ENCODE measurements around the gene SLC22A7. TPM values are rescaled to one million over a fixed set of nuclear protein-coding genes. Genes with fewer than 3 reads are reported as not detected.

Gene SLC22A7
- total and polyA plus RNA-seq, 2 experiments from 2014 or later, result 0.31 TPM; not detected in 1

DNA sequence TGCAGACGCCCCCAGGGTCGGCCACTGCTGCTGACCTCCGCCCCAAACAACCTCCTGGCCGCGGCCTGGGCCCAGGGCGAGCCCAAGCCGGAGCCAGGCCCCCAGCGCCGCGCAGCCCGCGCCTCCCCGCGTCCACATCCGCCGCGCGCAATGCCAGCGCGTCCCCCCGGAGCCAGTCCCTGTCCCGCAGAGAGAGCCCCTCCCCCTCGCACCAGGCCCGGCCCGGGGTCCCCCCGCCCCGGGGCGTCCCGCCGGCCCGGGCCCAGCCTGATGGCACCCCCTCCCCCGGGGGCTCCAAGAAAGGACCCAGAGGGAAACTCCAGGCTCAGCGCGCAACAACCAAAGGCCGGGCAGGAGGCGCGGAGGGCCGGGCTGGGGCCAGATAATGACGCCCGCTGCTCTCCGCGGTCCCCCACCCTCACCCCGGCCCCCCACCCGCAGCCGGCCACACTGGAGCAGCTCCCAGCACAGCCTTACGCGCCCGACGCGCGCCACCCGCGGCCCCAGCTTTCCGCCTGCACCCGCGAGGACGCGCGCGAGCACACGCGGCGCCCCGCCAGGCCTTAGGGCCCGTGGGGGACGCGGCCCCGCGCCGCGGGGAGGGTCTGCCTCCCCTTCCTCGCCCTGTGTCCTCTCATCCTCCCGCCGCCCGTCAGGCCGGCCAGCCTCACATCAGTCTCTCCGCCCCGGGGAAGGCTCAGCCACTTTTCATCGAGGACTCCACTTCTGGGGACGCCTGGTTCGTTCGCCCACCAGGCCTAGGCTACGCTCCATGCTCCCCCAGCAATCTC lies 12.9 kb upstream of the SLC22A7 start:
- H3K27me3 ChIP-seq (ENCODE audit: insufficient read depth), result peaks cover 24% of the 10 kb centered on the region
- Mint-ChIP-seq H3K4me1 (peaks cover 12% of the 10 kb centered on the region), H3K27ac (no peak overlapping the region), H3K27me3 (ENCODE audit: insufficient read depth, low read depth, poor library complexity) (peaks cover 24% of the 10 kb centered on the region), H3K4me3 (peak overlapping the region; percentile 65), H3K36me3 (ENCODE audit: low read depth) (no peaks in the 10 kb centered on the region), H3K9me3 (no peaks in the 10 kb centered on the region)
- H3F3A ChIP-seq (replicated peaks; ENCODE audit: low read depth), result 0 out of 2 replicates have a peak, but pooled peaks cover 2% of the 10 kb centered on the region
- no peaks in the 10 kb centered on the region for H3K36me3 ChIP-seq (ENCODE audit: insufficient read depth)
- H4K20me1 ChIP-seq (replicated peaks; ENCODE audit: insufficient read depth), result no peaks in the 10 kb centered on the region
- DNase-seq (ENCODE audit: low spot score) (peak; percentile 59), ATAC-seq (peak; percentile 69)
- H3K4me1 ChIP-seq (ENCODE audit: insufficient read depth), result peaks cover 4% of the 10 kb centered on the region; the same call in 1 of the 2 replicates
- peak; percentile 38 for TF ChIP-seq EZH2 (IDR thresholded peaks at IDR 0.05; ENCODE audit: low read depth, unreplicated experiment)
- TF ChIP-seq NANOG (IDR thresholded peaks at IDR 0.05; ENCODE audit: borderline replicate concordance), result no peak
- H3K9me2 ChIP-seq (ENCODE audit: insufficient read depth), result no peaks in the 10 kb centered on the region
- H3K4me2 ChIP-seq, result peak overlapping the region; percentile 83
- peak overlapping the region; percentile 87 for H2AFZ ChIP-seq
- H3K27ac ChIP-seq (ENCODE audit: low read depth), result no peak overlapping the region
- H3K79me2 ChIP-seq (replicated peaks; ENCODE audit: insufficient read depth), result no peaks in the 10 kb centered on the region
- peak overlapping the region; percentile 67 for H3K4me3 ChIP-seq

DNA sequence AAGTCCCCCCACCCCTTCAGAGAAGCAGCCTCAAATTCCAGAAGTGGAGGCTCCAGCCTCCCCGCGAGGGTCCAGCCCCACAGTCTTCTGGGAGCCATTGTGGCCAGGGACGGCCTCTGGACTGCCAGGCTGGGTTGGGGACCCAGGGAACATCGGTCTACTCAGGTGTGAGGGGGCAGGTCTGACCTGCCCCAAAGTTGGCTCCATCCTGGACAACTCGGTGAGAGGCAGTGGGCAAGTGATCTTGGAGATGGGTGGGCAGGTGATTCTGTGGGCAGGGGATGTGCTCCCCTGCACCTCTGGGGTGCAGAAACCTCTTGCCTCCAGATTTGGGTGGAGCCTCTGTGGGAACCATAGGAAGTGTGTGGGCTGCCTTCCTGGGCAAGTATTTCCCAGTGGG lies 12.2 kb upstream of the SLC22A7 start:
- Histone ChIP-seq H3K36me3 (ENCODE audit: insufficient read depth) (no peaks in the 10 kb centered on the region), H3K4me2 (peak overlapping the region; percentile 83), H3K4me3 (peak overlapping the region; percentile 67; the same call in 1 of the 2 replicates), H3K79me2 (replicated peaks; ENCODE audit: insufficient read depth) (no peaks in the 10 kb centered on the region), H3F3A (replicated peaks; ENCODE audit: low read depth) (no peaks in the 10 kb centered on the region), H3K27ac (ENCODE audit: low read depth) (no peak overlapping the region), H4K20me1 (replicated peaks; ENCODE audit: insufficient read depth) (no peaks in the 10 kb centered on the region), H3K4me1 (ENCODE audit: insufficient read depth) (peaks cover 4% of the 10 kb centered on the region; the same call in 1 of the 2 replicates), H3K9me2 (ENCODE audit: insufficient read depth) (no peaks in the 10 kb centered on the region), H2AFZ (peak overlapping the region; percentile 87), H3K27me3 (ENCODE audit: insufficient read depth) (peaks cover 24% of the 10 kb centered on the region)
- peaks cover 12% of the 10 kb centered on the region for H3K4me1 Mint-ChIP-seq
- peak overlapping the region; percentile 65 for H3K4me3 Mint-ChIP-seq
- ATAC-seq, result peak; percentile 3; the same call in 2 of the 3 replicates
- peaks cover 27% of the 10 kb centered on the region for H3K27me3 Mint-ChIP-seq (ENCODE audit: insufficient read depth, low read depth, poor library complexity)
- TF ChIP-seq EZH2 (IDR thresholded peaks at IDR 0.05; ENCODE audit: low read depth, unreplicated experiment), result no peak
- TF ChIP-seq REST (IDR thresholded peaks at IDR 0.05; ENCODE audit: unreplicated experiment), result no peak
- no peak for TF ChIP-seq JUNB (IDR thresholded peaks at IDR 0.05; ENCODE audit: unreplicated experiment)
- TF ChIP-seq EZH2phosphoT487 (IDR thresholded peaks at IDR 0.05; ENCODE audit: unreplicated experiment), result no peak
- TF ChIP-seq ZNF114 (CRISPR knock-in tag; IDR thresholded peaks at IDR 0.05), result no peak
- no peak overlapping the region for H3K27ac Mint-ChIP-seq
- DNase-seq (ENCODE audit: low spot score), result no peak
- no peaks in the 10 kb centered on the region for H3K36me3 Mint-ChIP-seq (ENCODE audit: low read depth)
- no peaks in the 10 kb centered on the region for H3K9me3 Mint-ChIP-seq
